ENCODE data around the gene SP1. TPM values are rescaled to one million over a fixed set of nuclear protein-coding genes. Genes with fewer than 3 reads are reported as not detected.
A peak's percentile ranks its signal among the peaks of the same experiment; 100 is the strongest.

Gene SP1
- total RNA-seq, 1 donor, result 45.3 TPM

GRCh38 chr12:53453953-53454640 is 74.1 kb downstream of the SP1 start:
- H3K4me3 ChIP-seq (ENCODE audit: low read depth, low read length), result peak overlapping the region; percentile 97
- no peak for DNase-seq (ENCODE audit: low read depth)
- TF ChIP-seq, protein P1, sequence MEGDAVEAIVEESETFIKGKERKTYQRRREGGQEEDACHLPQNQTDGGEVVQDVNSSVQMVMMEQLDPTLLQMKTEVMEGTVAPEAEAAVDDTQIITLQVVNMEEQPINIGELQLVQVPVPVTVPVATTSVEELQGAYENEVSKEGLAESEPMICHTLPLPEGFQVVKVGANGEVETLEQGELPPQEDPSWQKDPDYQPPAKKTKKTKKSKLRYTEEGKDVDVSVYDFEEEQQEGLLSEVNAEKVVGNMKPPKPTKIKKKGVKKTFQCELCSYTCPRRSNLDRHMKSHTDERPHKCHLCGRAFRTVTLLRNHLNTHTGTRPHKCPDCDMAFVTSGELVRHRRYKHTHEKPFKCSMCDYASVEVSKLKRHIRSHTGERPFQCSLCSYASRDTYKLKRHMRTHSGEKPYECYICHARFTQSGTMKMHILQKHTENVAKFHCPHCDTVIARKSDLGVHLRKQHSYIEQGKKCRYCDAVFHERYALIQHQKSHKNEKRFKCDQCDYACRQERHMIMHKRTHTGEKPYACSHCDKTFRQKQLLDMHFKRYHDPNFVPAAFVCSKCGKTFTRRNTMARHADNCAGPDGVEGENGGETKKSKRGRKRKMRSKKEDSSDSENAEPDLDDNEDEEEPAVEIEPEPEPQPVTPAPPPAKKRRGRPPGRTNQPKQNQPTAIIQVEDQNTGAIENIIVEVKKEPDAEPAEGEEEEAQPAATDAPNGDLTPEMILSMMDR (IDR thresholded peaks at IDR 0.05; ENCODE audit: insufficient read depth, low read depth, low read length), result no peak

DNA sequence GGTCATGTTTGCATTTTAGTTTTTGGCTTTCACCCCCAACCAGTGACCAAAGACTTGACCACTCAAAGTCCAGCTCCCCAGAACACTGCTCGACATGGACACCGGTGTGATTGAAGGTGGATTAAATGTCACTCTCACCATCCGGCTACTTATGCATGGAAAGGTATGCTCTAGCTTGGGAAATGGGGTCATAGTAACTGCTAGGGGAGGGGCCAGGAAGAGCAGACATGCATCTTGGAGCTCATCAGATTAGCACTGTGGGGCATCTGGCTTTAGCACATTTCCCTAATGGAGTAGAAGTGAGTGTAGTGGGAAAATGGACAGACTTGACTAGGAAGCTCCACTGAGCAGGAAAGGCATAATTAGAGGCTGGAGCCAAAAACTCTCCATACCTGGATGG is 74.7 kb downstream of the SP1 start:
- H3K4me3 ChIP-seq (ENCODE audit: low read depth, low read length), result no peak overlapping the region
- no peak for DNase-seq (ENCODE audit: low read depth)
- TF ChIP-seq, protein P1 (IDR thresholded peaks at IDR 0.05; ENCODE audit: insufficient read depth, low read depth, low read length), result no peak

GRCh38 chr12:53456654-53457366 is 76.8 kb downstream of the SP1 start:
- no peak overlapping the region for H3K4me3 ChIP-seq (ENCODE audit: low read depth, low read length)
- TF ChIP-seq, protein P1 (IDR thresholded peaks at IDR 0.05; ENCODE audit: insufficient read depth, low read depth, low read length), result no peak
- no peak for DNase-seq (ENCODE audit: low read depth)

DNA sequence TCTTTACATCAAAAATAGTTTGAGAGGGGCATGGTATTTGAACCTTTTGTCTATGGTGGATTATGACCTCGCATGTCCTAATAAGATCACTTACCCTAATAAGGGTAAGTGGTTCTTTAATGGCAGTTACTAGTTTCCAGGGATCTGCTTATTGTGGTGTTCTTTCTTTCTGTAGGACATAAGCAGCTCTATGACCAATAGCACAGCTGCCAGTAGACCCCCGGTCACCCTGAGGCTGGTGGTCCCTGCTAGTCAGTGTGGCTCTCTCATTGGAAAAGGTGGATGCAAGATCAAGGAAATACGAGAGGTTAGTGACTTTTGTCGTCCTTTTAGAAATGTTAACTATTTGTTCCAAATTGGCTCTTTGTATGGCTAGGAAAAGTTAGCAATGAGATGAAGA is 79.1 kb downstream of the SP1 start:
- no peak overlapping the region for H3K4me3 ChIP-seq (ENCODE audit: low read depth, low read length)
- TF ChIP-seq, protein P1 (IDR thresholded peaks at IDR 0.05; ENCODE audit: insufficient read depth, low read depth, low read length), result no peak
- DNase-seq (ENCODE audit: low read depth), result no peak

DNA sequence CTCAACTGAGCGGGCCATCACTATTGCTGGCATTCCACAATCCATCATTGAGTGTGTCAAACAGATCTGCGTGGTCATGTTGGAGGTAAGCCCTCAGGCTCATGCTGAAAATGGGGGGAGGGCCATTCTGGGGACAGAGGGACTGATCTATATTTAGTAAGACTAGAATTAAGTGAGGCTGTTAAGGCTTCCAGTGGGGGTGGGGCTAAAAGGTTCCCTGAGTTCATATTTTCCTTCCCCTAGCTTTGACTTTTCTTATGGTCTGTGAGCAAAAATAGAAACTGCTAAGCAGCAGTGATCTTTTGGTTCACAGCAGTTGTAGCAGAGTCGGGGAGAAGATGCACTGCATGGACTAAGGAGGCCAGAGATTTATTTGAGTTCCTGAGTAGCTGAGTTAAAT is 81.1 kb downstream of the SP1 start:
- DNase-seq (ENCODE audit: low read depth), result no peak

DNA sequence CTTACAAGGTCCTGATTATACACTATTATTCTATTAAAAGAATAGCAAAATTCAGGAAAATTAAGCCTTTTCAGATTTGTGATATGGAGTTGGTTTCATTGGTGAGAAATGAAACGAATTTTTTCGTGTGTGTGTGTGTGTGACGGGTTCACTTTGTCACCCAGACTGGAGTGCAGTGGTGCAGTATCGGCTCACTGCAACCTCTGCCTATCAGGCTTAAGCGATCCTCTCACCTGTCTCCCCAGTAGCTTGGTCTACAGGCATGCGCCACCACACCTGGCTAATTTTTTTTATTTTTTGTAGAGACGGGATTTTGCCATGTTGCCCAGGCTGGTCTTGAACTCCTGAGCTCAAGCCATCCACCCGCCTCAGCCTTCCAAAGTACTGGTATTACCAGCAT is 81.6 kb downstream of the SP1 start:
- TF ChIP-seq, protein P1 (IDR thresholded peaks at IDR 0.05; ENCODE audit: insufficient read depth, low read depth, low read length), result no peak
- DNase-seq (ENCODE audit: low read depth), result no peak

More for the DNA sequence above, 81.1 kb downstream of the SP1 start:
- TF ChIP-seq, protein P1 (IDR thresholded peaks at IDR 0.05; ENCODE audit: insufficient read depth, low read depth, low read length), result no peak
- H3K4me3 ChIP-seq (ENCODE audit: low read depth, low read length), result no peak overlapping the region

More for the DNA sequence above, 81.6 kb downstream of the SP1 start:
- H3K4me3 ChIP-seq (ENCODE audit: low read depth, low read length), result no peak overlapping the region

Data from fibroblast of villous mesenchyme (primary cell).